Loucy (cell line): ENCODE measurements around the gene RTEL1.

Experiments
- CTCF ChIP-seq: fragments of 200-600 bp; sonication (generic); conservative IDR thresholded peaks from 2 replicates; pipeline ENCODE4 v1.5.1; 2014; ENCODE audit warnings: mild to moderate bottlenecking, antibody characterized with exemption, low read length
- EZH2phosphoT487 ChIP-seq: fragments of 200-600 bp; IDR thresholded peaks from 2 replicates; pipeline ENCODE4 v1.6.1; 2018; ENCODE audit warnings: antibody characterized with exemption, mild to moderate bottlenecking, moderate library complexity, borderline replicate concordance

- no peak for TF ChIP-seq CTCF
- no peak for TF ChIP-seq EZH2phosphoT487
Observed at GRCh38 chr20:63648895-63649589, 9.1 kb upstream of the RTEL1 start.
